Activated effector memory CD4-positive, alpha-beta T cell treated with anti-CD3 and anti-CD28 coated beads, Interleukin-2, amount 50 U/mL, for 16 hours (primary cell): Measurements from ENCODE around the gene STK32A.
"Not testable (repeated sequence)": the region's sequence is repeated elsewhere in the genome, so short reads cannot be mapped to it uniquely, and the experiment has no call there.

Experiments used
- DNase-seq: peaks from one replicate; pipeline ENCODE4 v3.0.0-alpha.2; 2020

Gene STK32A

DNA sequence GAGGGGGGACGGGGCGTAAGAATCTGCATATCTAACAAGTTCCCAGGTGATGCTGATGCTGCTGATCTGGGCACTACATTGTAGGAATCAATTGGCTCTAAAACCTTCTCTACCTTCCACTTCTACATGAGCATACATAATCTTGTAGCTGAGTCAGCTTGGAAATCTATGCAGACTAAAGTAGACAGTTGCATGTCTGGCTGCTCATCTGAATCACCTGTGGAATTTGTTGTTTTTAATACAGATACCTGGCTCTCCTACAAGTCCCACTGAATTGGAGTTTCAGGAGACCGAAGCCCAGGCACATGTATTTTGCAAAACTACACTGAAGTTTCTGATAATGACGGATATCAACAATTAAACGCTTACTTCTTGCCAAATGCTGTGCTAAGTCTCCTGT is 113.6 kb downstream of the STK32A start:
- no peak for DNase-seq

DNA sequence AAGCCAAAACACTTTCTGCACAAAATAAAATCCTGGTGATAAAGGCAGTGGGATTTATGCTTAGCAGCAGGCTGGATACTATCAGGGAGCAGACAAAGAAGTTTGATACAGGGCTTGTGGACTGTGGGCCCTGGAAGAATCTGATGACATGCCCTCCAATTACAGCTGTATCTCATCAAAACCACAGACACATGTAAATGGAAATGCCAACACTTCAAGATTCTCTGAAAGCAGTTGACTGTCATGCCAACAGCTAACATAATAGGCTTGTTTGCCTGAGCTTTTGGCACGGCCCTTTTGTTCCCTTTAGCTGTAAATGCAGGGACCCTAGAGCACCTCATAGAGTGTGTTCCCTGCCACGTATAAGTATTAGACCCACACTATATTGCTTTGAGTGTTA is 114.4 kb downstream of the STK32A start:
- DNase-seq, result no peak

DNA sequence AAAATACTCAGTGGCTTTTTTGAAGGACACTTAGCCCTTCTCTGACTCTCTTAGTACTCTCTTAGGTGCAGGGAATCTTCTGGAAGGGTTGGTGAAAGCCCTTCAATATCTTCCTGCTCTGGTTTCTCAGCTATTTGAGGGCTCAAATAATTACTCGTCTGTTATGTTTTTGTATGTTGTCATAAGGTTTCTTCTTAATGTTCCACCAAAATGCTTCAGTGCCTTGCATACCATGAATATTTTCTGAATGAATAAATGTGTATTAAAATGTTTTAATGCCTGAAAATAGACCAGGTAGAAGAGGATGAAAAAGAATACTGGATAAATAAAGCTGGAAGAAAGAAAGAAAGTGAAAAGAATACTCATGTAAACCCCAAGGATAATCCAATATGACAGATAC is 124.3 kb downstream of the STK32A start:
- no peak for DNase-seq

DNA sequence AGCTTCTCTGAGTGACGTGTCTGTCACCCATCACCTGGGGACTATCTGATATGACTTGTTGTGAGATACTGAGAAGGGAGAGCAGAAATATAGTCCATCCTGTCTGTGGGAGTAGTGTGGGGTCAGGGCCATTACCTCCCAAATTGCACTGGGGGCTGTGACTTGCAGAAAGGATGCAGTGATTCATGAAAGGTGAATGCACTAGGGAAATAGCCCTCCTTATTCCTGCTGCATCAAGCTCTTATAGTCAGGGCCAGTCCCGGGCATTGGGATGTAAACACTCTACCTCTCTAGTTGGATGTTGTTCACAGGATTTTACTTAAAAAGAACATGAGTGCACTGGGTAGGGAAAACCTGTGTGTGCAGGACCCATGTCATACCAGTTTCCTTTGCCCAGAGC is 124.8 kb downstream of the STK32A start:
- DNase-seq, result no peak

DNA sequence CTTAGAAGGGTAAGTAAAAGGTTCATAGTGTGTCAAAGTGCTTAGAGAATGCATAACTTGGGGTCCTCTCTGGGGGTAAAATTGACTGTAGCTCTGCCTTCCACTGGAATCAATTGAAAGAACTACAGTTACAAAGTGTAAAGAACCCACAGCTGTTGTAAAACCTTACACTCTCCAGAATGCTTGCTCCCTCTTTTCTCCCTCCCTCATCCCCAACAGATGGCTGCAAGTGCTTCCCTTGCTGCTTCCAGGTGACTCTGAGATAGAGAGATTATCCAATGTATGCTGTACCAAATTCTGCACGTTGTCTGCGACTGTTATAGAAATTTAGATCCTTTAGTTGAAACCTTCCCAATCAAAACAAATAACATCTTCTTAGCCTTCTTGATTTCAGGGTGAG is 126.0 kb downstream of the STK32A start:
- DNase-seq, result no peak

DNA sequence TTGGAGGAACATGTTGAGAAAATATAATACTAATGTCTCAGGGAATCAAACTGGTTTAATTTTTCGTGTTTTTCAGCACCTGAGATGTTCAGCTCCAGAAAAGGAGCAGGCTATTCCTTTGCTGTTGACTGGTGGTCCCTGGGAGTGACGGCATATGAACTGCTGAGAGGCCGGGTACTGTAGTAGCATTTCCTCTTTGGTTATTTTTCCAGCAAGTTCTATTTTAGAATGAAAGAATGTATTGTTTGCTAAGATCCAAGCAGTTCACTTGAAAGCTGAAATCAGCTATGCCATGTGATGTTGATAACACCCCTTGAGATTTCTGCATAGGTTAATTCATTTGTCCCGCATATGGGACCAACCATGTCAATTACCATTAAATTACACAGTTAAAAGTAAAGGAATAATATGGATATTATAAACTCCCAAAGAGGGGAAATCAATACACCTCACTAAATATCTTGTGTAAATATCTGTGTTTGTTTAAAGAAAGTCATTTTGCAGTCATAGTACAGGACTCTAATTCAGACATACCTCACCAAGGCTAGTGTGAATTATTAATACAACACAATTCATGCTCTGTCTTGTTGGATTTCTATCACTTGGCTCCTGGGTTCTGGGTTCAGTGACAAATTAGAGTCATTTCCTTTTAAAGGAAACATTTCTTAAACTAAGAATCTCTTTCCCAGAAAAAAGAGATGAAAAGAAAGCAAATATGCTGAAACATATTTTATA is 126.8 kb downstream of the STK32A start:
- no peak for DNase-seq

DNA sequence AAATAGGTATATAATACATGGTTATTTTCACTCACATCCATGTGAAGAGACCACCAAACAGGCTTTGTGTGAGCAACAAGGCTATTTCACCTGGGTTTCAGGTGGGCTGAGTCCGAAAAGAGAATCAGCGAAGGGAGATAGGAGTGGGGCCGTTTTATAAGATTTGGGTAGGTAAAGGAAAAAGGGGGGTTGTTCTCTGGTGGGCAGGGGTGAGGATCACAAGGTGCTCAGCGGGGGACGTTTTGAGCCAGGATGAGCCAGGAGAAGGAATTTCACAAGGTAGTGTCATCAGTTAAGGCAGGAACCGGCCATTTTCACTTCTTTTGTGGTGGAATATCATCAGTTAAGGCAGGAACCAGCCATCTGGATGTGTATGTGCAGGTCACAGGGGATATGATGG is 132.6 kb downstream of the STK32A start:
- DNase-seq, result not testable (repeated sequence)

DNA sequence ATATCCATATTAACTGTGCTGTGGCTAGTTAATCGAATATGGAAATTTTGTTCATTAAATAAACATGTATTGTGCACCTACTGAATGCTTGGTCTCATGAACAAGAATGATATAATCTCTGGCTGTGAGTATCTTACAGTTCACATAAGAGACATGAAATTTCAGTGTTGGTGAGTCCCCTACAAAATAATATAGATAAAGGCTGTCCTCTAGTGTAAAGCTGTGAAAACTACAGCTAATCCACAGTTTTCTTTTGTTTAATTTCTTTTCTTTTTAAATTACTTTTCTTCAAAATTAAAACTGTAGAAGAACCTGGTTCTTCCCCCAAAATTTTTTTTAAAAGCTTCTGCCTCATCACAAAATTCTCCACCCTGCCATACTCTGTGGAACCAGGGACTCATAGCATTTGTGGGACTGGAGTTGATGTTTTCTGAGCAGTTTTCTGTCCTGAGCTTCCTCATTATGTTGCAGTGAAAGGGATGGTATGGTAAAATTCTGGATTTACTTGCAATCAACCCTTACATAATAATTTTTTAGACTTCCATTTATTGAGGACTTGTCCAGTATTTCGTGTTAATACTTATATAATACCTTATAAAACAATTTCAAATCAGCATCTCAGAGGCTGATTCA is 135.0 kb downstream of the STK32A start:
- DNase-seq, result no peak

DNA sequence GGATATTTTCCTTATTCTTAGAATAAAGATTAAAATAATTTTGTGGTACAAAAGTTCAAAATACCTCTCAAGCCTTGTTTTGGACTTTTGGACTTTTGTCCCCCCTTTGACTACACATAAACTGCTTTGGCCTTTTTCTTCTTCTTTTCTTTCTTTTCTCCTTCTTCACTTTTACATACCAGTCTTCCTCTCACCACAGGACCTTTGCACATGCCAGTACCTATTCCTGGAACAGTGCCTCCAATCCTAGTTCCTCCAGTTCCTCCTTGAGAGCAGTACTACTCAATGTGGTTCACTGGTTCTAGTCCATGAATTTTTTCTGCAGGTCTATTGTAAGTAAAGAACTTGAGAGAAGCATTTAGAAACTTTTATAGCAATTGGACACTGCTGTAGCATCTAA is 136.5 kb downstream of the STK32A start:
- DNase-seq, result no peak

DNA sequence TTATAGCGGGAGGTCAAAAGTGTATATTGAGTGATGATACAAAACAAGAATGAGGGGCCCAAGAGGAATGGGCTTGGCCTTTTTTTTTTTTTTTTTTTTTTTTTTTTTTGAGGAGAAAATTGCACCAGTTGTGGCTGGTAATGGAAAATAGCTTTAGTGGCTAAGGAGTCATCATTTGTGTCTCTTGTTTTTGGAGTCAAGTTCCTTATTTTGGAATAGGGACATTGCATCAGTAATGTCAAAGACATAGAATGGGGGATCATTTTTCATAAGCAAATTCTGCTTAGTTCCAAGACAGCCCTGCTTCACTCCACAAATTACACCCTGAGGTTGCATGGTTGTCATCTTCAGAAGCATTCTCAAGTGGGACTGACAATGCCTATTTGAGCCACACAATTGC is 137.4 kb downstream of the STK32A start:
- no peak for DNase-seq

DNA sequence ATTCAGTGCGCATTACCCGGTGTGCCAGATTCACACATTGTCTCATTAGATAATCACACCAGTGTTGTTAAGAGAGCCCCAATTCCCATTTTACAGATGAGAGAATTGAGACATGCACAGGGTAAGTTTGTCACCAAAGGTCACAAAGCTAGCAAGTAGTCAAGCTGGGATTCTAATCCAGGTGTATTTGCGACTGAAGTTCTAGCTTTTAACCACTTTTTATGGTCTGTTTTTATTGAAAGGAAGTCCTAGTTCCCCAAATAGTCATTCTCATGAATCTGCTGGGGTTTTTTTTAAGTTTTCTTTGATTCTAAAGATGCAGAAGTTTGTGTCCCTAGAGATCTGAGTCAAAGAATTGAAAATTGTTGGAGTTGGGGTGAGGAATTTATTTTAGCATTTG is 138.5 kb downstream of the STK32A start:
- DNase-seq, result no peak

DNA sequence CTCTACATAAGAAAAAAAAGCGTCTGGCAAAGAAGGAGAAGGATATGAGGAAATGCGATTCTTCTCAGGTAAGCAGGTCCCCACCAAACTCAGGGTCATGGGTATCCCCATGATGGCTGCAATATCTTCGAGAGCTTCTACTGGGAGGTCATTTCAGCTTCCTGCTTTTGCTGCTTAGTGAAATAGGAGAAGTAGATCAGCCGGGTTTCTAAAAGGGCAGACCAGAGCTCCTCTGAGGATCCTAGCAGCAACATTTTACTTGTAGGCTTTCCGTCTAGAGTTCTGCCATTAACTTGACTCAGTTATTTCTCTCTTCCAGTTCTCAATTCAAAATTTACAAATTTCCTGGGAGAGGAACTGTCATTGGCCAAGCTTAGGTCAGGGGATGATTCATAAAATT is 140.3 kb downstream of the STK32A start:
- no peak for DNase-seq

DNA sequence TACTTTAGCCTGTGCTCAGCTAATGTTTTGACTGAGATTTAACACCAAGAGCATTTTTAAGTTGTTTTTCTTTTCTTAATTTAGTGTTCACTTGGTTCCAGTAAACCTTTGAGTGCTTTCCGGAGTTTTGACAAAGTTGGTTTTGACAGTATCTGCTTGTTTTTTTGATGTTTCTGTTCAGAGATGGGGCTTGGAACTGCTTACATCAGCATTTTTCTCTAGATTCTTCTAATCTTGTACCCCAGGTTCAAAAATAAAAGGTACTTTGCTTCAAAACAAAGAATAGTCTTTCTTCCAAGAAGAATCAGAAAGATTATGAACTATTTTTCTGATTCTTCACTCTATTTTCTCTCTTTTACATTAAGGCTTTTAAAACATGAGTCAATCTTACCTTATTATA is 142.9 kb downstream of the STK32A start:
- DNase-seq, result no peak

DNA sequence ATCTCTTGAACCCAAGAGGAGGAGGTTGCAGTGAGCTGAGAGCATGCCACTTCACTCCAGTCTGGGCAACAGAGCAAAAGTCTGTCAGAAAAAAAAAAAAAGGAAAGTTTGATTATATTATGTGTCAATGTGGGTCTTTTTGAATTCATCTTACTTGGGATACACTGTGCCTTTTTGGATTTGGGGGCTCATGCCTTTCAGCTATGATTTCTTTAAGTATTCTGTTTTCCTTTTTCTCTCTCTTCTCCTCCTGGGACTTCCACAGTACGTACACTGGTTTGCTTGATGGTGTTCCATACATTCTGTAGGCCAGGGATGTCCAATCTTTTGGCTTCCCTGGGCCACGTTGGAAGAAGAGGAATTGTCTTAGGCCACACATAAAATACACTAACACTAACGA is 146.7 kb downstream of the STK32A start:
- no peak for DNase-seq

DNA sequence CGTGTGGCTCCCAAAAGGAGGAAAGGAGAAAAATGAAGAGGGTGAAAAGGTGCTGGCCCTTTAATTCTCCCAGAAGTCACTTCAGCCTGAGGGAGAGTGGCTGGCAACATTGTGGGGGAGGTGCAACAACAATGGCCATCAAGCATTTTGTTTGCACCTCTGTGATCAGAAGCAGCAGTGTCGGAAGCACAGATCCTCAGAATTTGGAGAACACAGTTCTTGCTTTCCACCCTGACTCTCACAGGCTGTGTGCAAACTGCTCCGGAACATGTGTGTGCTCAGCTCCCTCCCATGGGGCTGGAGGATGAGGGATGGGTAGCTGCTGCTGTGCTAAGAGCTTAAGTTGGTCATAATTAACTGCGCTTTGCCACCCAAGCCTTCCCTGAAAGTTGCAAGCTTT is 147.9 kb downstream of the STK32A start:
- DNase-seq, result no peak

DNA sequence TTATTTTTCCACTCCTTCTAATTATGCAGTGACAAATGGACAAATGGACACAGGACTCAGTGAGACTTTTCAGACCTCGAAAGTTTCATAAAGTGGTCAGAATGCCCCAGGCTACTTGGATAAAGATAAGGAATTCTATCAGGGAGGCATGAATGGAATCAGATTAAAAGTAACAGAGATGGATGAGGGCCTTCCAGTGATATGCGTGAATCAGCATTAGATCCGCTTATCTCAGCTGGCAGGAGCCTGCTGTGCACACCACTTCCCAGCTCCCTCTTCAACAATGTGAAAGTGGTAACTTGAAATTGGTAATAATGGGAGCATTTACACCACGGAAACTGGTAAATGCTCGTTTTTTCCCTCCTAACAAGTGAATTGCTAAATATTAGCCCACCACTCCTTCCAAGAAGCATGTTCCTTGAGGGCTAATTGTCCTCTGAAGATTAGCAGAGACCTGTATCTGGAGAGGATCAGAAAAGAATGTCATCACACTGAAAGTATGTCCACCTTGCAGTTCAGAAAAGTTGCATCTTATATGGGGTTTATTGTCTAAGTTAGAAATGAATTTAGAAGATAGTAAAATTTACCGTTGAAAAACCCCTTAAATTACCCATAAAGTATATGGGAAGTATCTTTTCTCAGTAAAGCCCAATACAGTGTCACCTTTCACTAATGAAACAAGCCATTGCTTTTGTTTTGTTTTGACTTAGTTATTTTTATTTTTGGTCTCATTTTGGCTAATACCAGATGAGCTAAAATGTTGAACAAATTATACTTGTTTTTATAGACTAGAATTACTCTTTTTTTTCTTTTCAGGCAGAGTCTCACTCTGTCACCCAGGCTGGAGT is 149.7 kb downstream of the STK32A start:
- no peak for DNase-seq

DNA sequence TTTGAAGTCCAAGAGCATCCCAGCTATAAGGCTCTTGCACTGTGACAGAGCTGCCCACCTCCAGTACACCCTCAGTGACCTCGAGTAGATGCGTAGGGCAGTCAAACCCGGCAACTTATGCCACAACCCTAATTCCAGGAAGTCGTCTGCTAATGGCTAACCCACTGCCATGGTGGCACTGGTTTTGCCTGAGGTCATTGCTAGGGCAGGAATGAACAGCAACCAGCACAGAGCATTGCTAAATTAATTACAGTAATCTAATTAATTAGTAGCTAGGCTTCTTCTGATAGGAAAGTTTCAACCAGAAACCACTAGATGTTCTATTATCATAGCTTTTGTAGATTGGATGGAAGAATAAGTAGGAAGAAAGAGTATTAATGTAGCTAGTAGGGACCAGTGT is 152.3 kb downstream of the STK32A start:
- DNase-seq, result no peak

DNA sequence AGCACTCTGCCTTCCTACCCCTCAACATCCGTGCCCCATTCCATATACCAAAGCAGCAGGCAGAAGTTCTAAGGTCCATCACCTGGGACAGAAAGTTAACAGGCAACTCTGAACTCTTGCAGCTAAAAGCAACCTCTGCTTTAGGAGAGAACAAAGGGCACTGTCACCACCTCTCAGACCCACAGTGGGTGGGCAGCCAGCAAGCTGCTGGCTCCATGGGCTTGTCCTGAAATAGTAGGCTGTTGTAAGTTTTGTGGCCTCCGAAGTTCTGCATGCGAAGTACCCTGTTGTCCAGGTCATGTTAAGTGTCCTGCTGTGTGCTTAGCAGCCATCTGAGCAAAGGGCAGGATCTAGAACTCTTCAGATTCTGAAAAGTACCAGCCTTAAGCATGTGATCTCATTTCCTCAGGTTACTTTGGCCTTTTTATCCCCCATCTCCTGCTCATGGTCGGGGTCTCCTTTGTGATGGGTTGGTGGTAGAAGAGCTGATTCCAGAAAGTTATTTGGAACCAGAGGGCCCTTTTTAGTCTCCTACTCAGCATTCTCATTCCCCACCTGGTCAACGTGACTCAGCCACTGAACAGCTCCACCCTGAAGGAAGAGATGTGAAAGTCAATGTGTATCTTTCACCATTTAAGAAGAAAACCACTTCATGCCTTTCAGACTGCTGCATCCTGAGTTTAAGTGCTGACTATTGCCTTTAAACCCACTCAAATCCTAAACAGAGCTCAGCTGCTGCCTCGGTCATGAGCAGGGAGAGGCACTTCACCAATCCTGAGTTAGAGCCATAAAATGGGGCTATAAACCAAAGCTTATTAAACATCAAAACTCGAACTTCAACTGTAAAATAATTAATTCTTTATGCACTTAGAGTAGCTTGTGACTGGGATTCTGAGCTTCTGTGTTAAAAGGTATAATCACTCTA is 153.6 kb downstream of the STK32A start:
- DNase-seq, result no peak

DNA sequence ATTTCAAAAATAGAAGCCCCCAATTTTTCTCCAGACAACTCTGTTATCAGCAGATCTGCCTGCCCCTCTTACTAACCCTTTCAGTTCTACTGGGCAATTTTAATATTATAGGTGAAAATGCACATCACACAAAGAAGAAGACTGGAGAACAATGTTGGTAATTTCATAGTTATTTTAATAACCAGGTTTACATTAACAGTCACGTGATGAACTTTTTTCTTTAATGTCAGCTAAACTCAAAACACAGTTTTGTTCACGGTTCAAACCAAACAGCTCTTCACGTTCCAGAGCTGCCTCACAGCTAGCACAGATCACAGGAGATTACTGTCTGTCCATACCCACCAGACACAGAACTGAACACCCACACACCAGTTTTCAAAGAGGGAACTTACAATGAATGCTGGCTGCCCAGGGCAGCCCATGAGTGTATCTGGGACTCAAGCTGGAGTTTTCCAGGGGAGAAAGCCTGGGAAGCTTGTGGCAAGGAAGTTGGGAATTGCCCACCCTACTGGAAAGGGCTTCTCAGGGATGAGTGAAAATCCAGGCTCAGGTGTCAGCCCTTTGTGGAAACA is 155.9 kb downstream of the STK32A start:
- no peak for DNase-seq

DNA sequence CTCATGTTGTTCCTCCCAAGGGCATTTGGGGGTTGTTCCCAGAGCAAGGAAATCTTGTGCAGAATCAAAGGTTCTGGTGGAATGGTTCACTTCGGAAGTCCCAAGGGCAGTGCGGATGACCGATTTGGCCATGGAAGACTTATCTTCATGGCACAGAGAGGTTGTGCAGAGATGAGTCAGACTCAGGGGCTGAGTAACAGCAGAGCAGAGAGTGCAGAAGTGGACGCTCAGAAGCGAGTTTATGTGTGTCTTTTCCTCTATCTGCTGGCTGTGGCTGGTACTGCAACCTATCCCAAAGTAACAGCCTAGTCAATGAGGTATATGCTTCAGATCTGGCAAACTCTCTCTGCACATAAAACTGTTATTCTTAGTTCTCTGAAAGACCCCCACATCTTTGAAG is 157.0 kb downstream of the STK32A start:
- no peak for DNase-seq

DNA sequence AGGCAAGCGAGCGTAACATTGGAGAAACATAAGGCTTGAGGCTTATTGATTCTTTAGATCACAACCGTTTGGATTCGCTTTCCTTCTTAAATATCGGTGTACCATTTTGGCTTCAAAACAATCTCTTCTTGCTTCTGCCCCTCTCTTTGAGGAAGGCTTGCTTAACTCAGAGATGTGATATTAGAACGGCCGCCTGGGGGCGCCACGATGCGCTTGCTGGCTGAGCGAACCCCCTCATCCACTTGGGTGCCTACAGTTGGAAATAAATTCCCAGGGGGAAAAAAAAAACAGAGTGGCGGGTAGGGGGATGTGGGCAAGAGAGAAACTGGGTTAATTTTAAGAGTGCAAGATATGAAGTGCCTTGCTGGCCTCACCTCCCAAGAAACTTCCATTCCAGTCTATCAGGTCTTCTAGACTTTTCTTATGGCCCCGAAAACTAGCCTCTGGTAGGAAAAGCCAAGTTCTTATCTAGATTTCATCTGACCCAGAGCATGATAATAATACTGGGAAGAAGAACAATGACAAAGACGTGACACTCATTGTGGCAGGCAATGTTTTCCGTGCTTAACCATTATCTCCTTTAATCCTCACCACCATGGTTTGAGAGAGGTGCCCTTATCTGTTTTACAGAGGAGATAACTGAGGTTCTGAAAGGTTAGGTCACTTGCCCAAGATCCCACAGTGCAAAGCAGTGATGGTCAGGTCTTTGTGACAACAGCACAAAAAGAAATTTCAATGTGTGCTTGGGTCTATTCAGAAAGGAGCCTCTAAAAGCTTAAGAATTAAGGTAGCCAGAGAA is 159.2 kb downstream of the STK32A start:
- no peak for DNase-seq
